ENCODE results near the gene POLN.

- TF ChIP-seq TCF4 (CRISPR knock-in tag; IDR thresholded peaks at IDR 0.05; ENCODE audit: borderline replicate concordance): no peak
- TF ChIP-seq ZFP30 (CRISPR knock-in tag; IDR thresholded peaks at IDR 0.05): no peak
- TF ChIP-seq RARB (CRISPR knock-in tag; IDR thresholded peaks at IDR 0.05): no peak
- TF ChIP-seq, protein P1, sequence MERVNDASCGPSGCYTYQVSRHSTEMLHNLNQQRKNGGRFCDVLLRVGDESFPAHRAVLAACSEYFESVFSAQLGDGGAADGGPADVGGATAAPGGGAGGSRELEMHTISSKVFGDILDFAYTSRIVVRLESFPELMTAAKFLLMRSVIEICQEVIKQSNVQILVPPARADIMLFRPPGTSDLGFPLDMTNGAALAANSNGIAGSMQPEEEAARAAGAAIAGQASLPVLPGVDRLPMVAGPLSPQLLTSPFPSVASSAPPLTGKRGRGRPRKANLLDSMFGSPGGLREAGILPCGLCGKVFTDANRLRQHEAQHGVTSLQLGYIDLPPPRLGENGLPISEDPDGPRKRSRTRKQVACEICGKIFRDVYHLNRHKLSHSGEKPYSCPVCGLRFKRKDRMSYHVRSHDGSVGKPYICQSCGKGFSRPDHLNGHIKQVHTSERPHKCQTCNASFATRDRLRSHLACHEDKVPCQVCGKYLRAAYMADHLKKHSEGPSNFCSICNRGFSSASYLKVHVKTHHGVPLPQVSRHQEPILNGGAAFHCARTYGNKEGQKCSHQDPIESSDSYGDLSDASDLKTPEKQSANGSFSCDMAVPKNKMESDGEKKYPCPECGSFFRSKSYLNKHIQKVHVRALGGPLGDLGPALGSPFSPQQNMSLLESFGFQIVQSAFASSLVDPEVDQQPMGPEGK (CRISPR knock-in tag; IDR thresholded peaks at IDR 0.05; ENCODE audit: borderline replicate concordance): no peak
- TF ChIP-seq CREB5 (CRISPR knock-in tag; IDR thresholded peaks at IDR 0.05; ENCODE audit: low read depth): no peak
- TF ChIP-seq, protein P2, sequence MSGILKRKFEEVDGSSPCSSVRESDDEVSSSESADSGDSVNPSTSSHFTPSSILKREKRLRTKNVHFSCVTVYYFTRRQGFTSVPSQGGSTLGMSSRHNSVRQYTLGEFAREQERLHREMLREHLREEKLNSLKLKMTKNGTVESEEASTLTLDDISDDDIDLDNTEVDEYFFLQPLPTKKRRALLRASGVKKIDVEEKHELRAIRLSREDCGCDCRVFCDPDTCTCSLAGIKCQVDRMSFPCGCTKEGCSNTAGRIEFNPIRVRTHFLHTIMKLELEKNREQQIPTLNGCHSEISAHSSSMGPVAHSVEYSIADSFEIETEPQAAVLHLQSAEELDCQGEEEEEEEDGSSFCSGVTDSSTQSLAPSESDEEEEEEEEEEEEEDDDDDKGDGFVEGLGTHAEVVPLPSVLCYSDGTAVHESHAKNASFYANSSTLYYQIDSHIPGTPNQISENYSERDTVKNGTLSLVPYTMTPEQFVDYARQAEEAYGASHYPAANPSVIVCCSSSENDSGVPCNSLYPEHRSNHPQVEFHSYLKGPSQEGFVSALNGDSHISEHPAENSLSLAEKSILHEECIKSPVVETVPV (CRISPR knock-in tag; IDR thresholded peaks at IDR 0.05): no peak
- no peak for TF ChIP-seq BACH2 (CRISPR knock-in tag; IDR thresholded peaks at IDR 0.05; ENCODE audit: borderline replicate concordance)
- TF ChIP-seq ARNTL (CRISPR knock-in tag; IDR thresholded peaks at IDR 0.05; ENCODE audit: borderline replicate concordance, low read depth): no peak
- no peak for TF ChIP-seq GLIS3 (CRISPR knock-in tag; IDR thresholded peaks at IDR 0.05)
- no peak for TF ChIP-seq ZC3H10 (CRISPR knock-in tag; IDR thresholded peaks at IDR 0.05)
- TF ChIP-seq POU6F1 (CRISPR knock-in tag; IDR thresholded peaks at IDR 0.05; ENCODE audit: borderline replicate concordance, low read depth): no peak
These were observed 182.0 kb downstream of the POLN start for GRCh38 chr4:2059726-2060602.

Measured in SK-N-SH treated with all-trans-retinoic acid at 6 μM for 48 hours (cell line).